Kidney epithelial cell (primary cell): ENCODE data around the gene RRP12. TPM values are rescaled to one million over a fixed set of nuclear protein-coding genes. Genes with fewer than 3 reads are reported as not detected.
"Not testable (repeated sequence)": the region's sequence is repeated elsewhere in the genome, so short reads cannot be mapped to it uniquely, and the experiment has no call there.

ENCODE experiments used
- DNase-seq: peaks from one replicate; pipeline ENCODE4 v3.0.0-alpha.2; 2010; ENCODE audit warnings: low read depth
- H3K27me3 ChIP-seq: 2 replicates; pipeline ENCODE4 v1.6.0; 2011; ENCODE audit warnings: low read length; ENCODE audit not compliant: control insufficient read depth, insufficient read depth
- H3K36me3 ChIP-seq: 2 replicates; pipeline ENCODE4 v1.5.1; 2011; ENCODE audit warnings: low read length; ENCODE audit not compliant: control insufficient read depth, insufficient read depth
- H3K4me3 ChIP-seq: 2 replicates; pipeline ENCODE4 v1.5.1; 2011; ENCODE audit warnings: low read depth, mild to moderate bottlenecking, control low read depth, low read length
- CTCF ChIP-seq: IDR thresholded peaks from 2 replicates; pipeline ENCODE4 v1.5.1; 2011; ENCODE audit warnings: mild to moderate bottlenecking, moderate library complexity, low read length, control low read depth, inconsistent platforms; ENCODE audit not compliant: insufficient read depth, poor library complexity, severe bottlenecking
- total RNA-seq: library from RNA; depleted of rRNA; stranded (reverse); fragments of >200 nt; gene quantifications from 2 replicates; pipeline ENCODE4 v1.2.3, GENCODE V29; 2015

Gene RRP12
- total RNA-seq, 1 donor from 2014 or later, result 42.6 TPM

- TF ChIP-seq CTCF, result no peak
- Histone ChIP-seq H3K4me3 (no peak overlapping the region), H3K27me3 (no peaks in the 10 kb centered on the region), H3K36me3 (no peaks in the 10 kb centered on the region)
- DNase-seq, result no peak
Observed at GRCh38 chr10:97347317-97347716, 53.8 kb downstream of the RRP12 start.

GRCh38 chr10:97343664-97344063, 57.5 kb downstream of the RRP12 start:
- not testable (repeated sequence) for H3K4me3 ChIP-seq, H3K36me3 ChIP-seq, DNase-seq, H3K27me3 ChIP-seq

GRCh38 chr10:97341416-97341815, 59.7 kb downstream of the RRP12 start:
- no peak for TF ChIP-seq CTCF
- Histone ChIP-seq H3K27me3 (no peaks in the 10 kb centered on the region), H3K4me3 (no peak overlapping the region), H3K36me3 (no peaks in the 10 kb centered on the region)
- no peak for DNase-seq

GRCh38 chr10:97338041-97338440, 63.1 kb downstream of the RRP12 start:
- Histone ChIP-seq H3K36me3 (no peaks in the 10 kb centered on the region), H3K4me3 (no peak overlapping the region), H3K27me3 (peaks cover 2% of the 10 kb centered on the region)
- no peak for TF ChIP-seq CTCF
- DNase-seq, result no peak

- peaks cover 2% of the 10 kb centered on the region for H3K27me3 ChIP-seq
- no peak for DNase-seq
- no peaks in the 10 kb centered on the region for H3K36me3 ChIP-seq
- TF ChIP-seq CTCF, result no peak
- no peak overlapping the region for H3K4me3 ChIP-seq
Observed at GRCh38 chr10:97336942-97337831, 64.0 kb downstream of the RRP12 start.

- H3K36me3 ChIP-seq, result no peaks in the 10 kb centered on the region
- H3K4me3 ChIP-seq, result no peak overlapping the region
- no peak for TF ChIP-seq CTCF
- no peak for DNase-seq
- H3K27me3 ChIP-seq, result peaks cover 2% of the 10 kb centered on the region
Observed at GRCh38 chr10:97336446-97336845, 64.7 kb downstream of the RRP12 start.
